ENCODE measurements around the gene TMEM187.

TMEM187 gene

DNA sequence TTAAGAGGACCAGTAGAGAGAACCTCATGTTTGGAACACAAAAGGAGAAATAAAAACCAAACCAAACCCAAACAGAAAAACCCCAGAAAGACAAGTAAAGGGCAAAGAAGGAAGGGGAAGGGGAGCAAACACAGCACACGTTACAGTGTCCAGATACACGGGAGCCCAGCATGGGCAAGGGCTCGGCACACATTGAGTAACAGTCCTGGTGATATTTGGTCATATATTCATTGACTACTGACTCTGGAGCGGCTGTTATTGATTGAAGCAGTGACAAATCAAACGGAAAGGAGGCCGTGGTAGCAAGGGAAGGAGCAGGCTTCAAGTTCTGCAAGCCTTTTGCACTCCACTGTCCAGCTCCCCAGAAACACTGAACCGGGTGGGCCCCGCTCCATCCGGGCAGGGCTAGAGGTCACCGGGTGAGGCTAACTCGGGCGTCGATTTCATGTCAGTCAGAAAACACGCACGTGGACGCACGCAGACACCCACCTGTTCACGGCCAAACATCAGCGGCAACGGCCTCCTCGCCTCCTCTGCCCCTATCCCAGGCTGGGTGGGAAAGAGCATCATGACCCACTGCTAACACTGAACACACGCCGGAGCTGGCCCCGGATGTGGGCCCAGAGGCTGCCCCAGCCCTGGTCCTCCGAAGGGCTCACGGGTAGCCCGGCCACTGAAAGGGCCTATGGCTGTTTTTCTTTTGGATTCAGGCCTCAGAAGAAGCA is 50.9 kb downstream of the TMEM187 start:
- FAIRE-seq = no peak

GRCh38 chrX:154024271-154024670 is 51.7 kb downstream of the TMEM187 start:
- no peak for FAIRE-seq

DNA sequence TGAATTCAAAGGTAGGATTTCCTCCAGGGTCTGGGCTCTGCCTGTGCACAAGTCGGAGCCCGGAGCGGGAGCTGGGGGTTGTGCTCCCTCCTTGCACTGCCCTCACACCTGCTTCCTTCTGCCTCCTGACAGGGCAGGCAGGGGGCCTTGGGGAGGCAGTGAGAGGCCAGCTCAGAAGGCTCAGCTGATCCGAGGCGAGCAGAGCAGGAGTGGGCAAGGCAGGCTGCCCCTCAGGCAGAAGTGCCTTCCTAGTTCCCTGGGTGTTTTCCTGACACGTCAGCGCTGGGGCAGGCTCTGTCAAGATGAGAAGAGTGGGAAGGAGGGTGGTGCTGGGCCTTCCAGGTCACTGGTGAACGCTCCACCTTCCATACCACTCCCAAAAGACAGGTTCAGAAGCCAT is 52.7 kb downstream of the TMEM187 start:
- no peak for FAIRE-seq

GRCh38 chrX:154026136-154027021 is 53.8 kb downstream of the TMEM187 start:
- FAIRE-seq = no peak

DNA sequence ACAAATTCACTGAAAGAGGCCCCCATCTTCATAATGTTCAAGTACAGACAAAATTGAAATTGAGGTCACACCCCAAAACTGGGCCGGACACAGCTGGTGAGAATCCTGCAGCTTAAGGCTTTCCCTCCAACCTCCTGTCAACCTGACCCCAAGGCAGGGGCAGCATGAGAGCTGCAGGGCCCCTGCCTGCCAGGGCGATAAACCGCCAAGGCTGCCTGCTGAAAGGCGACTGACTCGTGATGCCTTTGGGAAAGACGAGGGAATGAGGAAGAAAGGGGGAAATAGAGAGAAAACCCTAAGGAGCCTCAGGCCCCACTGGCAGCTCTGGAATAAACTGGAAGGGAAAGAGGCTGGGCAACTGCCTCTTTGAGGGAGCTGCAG is 54.5 kb downstream of the TMEM187 start:
- FAIRE-seq = no peak

GRCh38 chrX:154027986-154028385 is 55.4 kb downstream of the TMEM187 start:
- FAIRE-seq = no peak

DNA sequence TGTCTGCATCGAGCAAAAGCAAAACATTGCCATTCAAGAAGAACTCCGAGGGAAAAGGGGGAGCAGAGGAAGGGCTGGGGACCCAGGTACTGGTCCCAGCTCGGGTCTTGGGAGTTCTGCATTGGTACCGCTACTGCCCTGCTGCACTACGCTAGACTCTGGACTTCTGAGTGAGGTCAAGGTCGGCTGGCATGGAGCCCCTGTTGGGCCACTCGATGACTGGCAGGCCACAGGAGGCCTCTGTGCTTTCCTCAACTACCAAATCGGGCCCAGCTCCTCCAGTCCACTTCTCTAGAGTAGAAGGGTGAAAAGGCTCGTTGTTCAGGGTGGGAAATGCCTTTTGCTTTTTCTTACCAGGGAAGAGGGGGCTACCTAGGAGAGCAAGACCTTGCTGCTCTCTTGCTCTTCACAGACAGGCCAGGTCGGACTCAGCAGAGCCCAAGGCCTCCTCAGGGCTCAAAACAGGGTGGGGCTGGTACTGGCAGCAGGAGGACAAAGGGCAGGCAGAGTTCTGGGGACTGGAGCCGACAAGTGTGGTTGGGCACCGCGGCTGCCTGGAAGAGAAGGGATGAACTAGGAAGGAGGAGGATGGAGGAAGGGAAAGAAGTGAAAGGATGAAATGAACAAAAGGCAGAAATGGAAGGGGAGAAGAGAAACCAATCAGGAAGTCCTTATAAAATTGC is 56.1 kb downstream of the TMEM187 start:
- FAIRE-seq = no peak

GRCh38 chrX:154029439-154029838 is 56.9 kb downstream of the TMEM187 start:
- FAIRE-seq = no peak

- FAIRE-seq = no peak
Observed at GRCh38 chrX:154030266-154030665, 57.7 kb downstream of the TMEM187 start.

GRCh38 chrX:154030715-154031305 is 58.3 kb downstream of the TMEM187 start:
- no peak for FAIRE-seq

- FAIRE-seq = no peak
Observed at GRCh38 chrX:154032160-154032559, 59.6 kb downstream of the TMEM187 start.

DNA sequence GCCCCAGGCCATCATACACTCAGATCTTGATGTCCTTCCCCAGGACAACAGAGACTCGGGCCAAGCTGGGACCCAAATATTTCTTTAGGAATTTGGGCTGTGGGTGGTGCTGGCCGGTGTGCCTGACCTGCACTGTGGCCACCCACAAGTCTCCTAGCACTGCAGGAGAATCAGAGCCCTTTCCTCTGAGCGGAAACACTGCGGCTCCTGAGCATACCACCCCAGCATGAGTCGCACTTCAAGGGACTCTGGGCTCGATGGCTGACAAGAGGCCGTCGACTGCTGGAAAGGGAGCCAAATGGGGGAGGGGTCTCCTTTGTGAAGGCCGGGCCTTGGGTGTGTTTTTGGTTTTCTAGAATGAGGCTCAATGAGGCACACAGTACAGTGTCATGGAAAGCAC is 60.1 kb downstream of the TMEM187 start:
- no peak for FAIRE-seq
